ENCODE measurements around the gene FOXS1.

DNA sequence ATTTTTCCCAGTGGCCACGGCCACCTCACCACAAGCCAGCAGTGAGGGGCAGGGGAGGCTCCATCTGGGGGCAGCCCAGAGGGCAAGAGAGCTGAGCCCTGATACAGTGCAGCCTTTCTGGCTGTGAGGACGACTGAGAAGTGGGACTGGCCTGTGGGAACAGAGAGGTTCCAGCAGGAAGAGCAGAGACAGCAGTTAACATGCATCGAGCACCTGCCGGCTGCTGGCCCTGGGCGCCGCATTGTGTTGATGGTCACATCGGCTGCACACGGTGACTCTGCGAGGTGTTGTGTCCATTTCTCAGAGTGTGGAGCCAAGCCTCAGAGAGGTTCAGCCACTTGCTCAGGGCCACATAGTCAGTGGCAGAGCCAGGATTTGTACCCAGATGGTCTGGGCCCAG is 9.8 kb downstream of the FOXS1 start:
- TF ChIP-seq POLR2AphosphoS5 (IDR thresholded peaks at IDR 0.05; ENCODE audit: low read depth) (no peak), CTCF (conservative IDR thresholded peaks at IDR 0.05; ENCODE audit: low read depth in 2 of 2) (no peak), EZH2 (IDR thresholded peaks at IDR 0.05; ENCODE audit: low read depth, unreplicated experiment) (no peak), ZNF331 (CRISPR knock-in tag; IDR thresholded peaks at IDR 0.05; ENCODE audit: low read depth) (no peak), CREB1 (CRISPR knock-in tag; IDR thresholded peaks at IDR 0.05; ENCODE audit: low read depth) (no peak), EZH2phosphoT487 (IDR thresholded peaks at IDR 0.05; ENCODE audit: unreplicated experiment) (no peak), ETS1 (IDR thresholded peaks at IDR 0.05) (no peak), JUNB (IDR thresholded peaks at IDR 0.05; ENCODE audit: unreplicated experiment) (no peak), NANOG (IDR thresholded peaks at IDR 0.05; ENCODE audit: borderline replicate concordance) (no peak), ZNF114 (CRISPR knock-in tag; IDR thresholded peaks at IDR 0.05) (no peak), STAT1 (IDR thresholded peaks at IDR 0.05; ENCODE audit: unreplicated experiment) (no peak)
- TF ChIP-seq, protein P1, sequence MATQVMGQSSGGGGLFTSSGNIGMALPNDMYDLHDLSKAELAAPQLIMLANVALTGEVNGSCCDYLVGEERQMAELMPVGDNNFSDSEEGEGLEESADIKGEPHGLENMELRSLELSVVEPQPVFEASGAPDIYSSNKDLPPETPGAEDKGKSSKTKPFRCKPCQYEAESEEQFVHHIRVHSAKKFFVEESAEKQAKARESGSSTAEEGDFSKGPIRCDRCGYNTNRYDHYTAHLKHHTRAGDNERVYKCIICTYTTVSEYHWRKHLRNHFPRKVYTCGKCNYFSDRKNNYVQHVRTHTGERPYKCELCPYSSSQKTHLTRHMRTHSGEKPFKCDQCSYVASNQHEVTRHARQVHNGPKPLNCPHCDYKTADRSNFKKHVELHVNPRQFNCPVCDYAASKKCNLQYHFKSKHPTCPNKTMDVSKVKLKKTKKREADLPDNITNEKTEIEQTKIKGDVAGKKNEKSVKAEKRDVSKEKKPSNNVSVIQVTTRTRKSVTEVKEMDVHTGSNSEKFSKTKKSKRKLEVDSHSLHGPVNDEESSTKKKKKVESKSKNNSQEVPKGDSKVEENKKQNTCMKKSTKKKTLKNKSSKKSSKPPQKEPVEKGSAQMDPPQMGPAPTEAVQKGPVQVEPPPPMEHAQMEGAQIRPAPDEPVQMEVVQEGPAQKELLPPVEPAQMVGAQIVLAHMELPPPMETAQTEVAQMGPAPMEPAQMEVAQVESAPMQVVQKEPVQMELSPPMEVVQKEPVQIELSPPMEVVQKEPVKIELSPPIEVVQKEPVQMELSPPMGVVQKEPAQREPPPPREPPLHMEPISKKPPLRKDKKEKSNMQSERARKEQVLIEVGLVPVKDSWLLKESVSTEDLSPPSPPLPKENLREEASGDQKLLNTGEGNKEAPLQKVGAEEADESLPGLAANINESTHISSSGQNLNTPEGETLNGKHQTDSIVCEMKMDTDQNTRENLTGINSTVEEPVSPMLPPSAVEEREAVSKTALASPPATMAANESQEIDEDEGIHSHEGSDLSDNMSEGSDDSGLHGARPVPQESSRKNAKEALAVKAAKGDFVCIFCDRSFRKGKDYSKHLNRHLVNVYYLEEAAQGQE (IDR thresholded peaks at IDR 0.05; ENCODE audit: unreplicated experiment) = no peak
- TF ChIP-seq, protein P2, sequence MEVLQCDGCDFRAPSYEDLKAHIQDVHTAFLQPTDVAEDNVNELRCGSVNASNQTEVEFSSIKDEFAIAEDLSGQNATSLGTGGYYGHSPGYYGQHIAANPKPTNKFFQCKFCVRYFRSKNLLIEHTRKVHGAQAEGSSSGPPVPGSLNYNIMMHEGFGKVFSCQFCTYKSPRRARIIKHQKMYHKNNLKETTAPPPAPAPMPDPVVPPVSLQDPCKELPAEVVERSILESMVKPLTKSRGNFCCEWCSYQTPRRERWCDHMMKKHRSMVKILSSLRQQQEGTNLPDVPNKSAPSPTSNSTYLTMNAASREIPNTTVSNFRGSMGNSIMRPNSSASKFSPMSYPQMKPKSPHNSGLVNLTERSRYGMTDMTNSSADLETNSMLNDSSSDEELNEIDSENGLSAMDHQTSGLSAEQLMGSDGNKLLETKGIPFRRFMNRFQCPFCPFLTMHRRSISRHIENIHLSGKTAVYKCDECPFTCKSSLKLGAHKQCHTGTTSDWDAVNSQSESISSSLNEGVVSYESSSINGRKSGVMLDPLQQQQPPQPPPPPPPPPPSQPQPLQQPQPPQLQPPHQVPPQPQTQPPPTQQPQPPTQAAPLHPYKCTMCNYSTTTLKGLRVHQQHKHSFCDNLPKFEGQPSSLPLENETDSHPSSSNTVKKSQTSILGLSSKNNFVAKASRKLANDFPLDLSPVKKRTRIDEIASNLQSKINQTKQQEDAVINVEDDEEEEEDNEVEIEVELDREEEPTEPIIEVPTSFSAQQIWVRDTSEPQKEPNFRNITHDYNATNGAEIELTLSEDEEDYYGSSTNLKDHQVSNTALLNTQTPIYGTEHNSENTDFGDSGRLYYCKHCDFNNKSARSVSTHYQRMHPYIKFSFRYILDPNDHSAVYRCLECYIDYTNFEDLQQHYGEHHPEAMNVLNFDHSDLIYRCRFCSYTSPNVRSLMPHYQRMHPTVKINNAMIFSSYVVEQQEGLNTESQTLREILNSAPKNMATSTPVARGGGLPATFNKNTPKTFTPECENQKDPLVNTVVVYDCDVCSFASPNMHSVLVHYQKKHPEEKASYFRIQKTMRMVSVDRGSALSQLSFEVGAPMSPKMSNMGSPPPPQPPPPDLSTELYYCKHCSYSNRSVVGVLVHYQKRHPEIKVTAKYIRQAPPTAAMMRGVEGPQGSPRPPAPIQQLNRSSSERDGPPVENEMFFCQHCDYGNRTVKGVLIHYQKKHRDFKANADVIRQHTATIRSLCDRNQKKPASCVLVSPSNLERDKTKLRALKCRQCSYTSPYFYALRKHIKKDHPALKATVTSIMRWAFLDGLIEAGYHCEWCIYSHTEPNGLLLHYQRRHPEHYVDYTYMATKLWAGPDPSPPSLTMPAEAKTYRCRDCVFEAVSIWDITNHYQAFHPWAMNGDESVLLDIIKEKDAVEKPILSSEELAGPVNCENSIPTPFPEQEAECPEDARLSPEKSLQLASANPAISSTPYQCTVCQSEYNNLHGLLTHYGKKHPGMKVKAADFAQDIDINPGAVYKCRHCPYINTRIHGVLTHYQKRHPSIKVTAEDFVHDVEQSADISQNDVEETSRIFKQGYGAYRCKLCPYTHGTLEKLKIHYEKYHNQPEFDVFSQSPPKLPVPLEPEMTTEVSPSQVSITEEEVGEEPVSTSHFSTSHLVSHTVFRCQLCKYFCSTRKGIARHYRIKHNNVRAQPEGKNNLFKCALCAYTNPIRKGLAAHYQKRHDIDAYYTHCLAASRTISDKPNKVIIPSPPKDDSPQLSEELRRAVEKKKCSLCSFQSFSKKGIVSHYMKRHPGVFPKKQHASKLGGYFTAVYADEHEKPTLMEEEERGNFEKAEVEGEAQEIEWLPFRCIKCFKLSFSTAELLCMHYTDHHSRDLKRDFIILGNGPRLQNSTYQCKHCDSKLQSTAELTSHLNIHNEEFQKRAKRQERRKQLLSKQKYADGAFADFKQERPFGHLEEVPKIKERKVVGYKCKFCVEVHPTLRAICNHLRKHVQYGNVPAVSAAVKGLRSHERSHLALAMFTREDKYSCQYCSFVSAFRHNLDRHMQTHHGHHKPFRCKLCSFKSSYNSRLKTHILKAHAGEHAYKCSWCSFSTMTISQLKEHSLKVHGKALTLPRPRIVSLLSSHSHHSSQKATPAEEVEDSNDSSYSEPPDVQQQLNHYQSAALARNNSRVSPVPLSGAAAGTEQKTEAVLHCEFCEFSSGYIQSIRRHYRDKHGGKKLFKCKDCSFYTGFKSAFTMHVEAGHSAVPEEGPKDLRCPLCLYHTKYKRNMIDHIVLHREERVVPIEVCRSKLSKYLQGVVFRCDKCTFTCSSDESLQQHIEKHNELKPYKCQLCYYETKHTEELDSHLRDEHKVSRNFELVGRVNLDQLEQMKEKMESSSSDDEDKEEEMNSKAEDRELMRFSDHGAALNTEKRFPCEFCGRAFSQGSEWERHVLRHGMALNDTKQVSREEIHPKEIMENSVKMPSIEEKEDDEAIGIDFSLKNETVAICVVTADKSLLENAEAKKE (CRISPR knock-in tag; IDR thresholded peaks at IDR 0.05) = no peak
